ENCODE data around the gene GPR15LG. TPM values are rescaled to one million over a fixed set of nuclear protein-coding genes. Genes with fewer than 3 reads are reported as not detected.
"Not testable (repeated sequence)": the region's sequence is repeated elsewhere in the genome, so short reads cannot be mapped to it uniquely, and the experiment has no call there.

The GPR15LG gene
- total RNA-seq, 1 experiment from 2014 or later: not detected

DNA sequence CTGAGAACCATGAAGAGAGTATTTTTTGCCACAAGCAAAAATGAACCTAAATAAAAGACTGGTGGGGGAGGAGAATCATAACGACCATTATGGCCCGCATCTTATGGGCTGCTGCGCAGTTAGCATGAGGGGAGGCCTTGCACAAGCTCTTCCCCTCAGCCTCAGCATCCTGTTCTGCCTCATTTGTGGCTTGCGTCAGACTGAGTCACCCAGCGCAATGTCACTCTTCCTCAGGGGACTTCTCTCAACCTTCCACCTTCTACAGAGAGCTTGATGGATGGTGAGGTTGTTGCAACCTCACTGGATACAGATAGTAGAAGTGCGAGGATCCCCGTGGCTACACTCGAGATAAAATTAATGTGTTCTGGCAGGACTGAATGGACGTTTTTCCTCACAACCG, 16.8 kb upstream of the GPR15LG start:
- no peak overlapping the region for H3K4me3 ChIP-seq (ENCODE audit: insufficient read depth, low read depth, low read length)
- no peak for DNase-seq
- H3K27me3 ChIP-seq (ENCODE audit: control insufficient read depth, insufficient read depth, low read length): no peaks in the 10 kb centered on the region

DNA sequence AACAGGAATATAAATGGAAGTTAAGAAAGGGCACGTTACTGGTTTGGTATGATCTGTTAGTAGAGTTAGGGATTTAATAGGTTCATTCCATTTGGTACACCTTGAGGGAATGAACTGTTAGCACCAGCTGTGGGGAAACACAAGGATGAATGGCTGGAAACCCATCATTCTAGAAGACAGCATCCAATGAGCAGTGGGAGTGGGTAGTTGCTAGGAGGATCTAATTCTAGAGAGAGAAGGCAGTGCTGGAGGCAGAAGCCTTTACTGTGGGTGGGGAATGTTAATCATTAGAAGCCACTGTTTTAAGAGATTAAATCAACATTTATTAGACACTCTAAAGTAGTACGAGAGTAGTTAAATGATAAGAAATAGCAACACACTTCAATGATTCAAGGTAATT, 15.5 kb upstream of the GPR15LG start:
- H3K36me3 ChIP-seq (replicated peaks; ENCODE audit: control insufficient read depth, insufficient read depth, low read length): no peaks in the 10 kb centered on the region; the same call in none of the 2 replicates
- H3K27me3 ChIP-seq (ENCODE audit: control insufficient read depth, insufficient read depth, low read length): no peaks in the 10 kb centered on the region
- no peak overlapping the region for H3K4me3 ChIP-seq (ENCODE audit: insufficient read depth, low read depth, low read length)
- no peak for DNase-seq

More for the DNA sequence above, 16.8 kb upstream of the GPR15LG start:
- H3K36me3 ChIP-seq (replicated peaks; ENCODE audit: control insufficient read depth, insufficient read depth, low read length): peaks cover 2% of the 10 kb centered on the region

DNA sequence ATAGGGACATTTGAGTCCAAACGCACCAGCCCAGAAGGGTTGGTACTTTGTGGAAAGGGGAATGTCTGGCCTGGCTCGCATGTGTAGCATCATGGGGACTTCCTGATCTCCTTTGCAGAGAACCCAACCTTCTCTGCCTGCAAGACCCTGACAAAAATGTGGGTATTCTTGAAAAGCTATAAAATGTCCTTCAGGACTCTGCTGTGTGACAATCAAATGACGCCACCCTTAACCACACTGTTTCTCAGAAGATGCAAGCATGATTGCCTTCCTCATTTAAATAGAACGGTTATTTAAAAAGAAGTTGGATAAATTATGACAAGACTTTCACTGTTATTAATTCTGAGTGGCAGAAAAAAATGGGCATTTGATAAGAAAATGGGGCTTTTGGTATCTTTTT, 15.1 kb upstream of the GPR15LG start:
- DNase-seq: no peak
- Histone ChIP-seq H3K27me3 (ENCODE audit: control insufficient read depth, insufficient read depth, low read length) (no peaks in the 10 kb centered on the region), H3K36me3 (replicated peaks; ENCODE audit: control insufficient read depth, insufficient read depth, low read length) (no peaks in the 10 kb centered on the region; the same call in none of the 2 replicates), H3K4me3 (ENCODE audit: insufficient read depth, low read depth, low read length) (no peak overlapping the region)

DNA sequence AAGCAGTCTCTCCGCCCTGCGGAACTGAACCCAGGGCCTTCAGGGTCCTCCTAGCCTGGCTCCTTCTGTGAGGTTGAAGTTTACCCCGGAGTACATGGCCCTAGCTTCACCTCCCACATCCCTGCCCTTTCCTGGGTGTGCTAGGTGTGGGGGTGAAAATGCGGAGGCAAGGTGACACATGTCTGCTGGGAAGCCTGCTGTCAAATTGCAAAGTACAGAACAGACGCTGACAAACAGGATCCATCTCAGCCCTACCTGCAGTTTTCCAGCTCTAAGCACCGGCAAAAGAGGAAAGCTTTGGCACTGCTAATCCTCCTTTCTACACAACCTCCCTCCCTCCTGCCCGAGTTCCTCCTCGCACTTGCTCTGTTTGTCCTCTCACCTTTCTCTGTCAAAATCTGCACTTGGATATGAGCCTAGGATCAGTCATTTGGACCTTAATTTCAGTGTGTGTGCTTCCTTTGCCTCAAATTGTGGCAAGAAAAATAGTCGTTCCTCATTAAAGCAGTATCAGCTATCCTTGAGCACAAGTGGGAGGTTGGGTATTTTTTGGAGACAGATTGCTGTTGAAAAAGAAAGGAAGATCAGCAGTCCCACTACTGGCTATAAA, 14.4 kb upstream of the GPR15LG start:
- Histone ChIP-seq H3K27me3 (ENCODE audit: control insufficient read depth, insufficient read depth, low read length) (no peaks in the 10 kb centered on the region), H3K36me3 (replicated peaks; ENCODE audit: control insufficient read depth, insufficient read depth, low read length) (no peaks in the 10 kb centered on the region; the same call in 1 of the 2 replicates), H3K4me3 (ENCODE audit: insufficient read depth, low read depth, low read length) (no peak overlapping the region)
- DNase-seq: no peak

DNA sequence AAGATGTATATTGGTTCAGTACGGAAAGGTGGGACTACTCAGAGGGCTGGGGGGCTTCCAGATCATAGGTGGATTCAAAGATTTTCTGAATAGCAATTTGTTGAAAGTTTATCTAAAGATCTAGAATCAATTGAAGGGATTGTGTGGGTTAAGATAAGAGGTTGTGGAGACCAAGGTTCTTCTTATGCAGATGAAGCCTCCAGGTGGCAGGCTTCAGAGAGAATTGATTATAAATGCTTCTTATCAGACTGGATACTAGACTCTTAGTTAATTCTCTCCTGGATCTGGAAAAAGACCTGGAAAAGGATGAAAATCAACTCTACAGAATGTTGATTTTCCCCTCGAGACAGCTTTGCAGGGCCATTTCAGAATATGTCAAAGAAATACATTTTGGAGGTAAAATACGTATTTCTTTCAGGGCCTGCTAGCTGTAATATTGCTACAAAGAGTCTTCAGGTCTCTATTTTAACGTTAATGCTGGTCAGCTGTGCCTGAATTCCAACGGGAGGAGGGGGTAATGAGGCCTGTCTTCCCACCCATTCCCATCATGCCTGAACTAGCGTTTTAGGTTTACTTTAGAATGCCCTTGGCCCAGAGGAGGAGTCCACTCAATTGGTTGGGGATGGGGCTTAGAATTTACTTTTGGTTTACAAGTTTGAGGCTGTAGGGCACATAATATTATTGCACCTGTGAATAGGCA, 12.8 kb upstream of the GPR15LG start:
- no peak for DNase-seq
- Histone ChIP-seq H3K27me3 (ENCODE audit: control insufficient read depth, insufficient read depth, low read length) (no peaks in the 10 kb centered on the region), H3K36me3 (replicated peaks; ENCODE audit: control insufficient read depth, insufficient read depth, low read length) (no peaks in the 10 kb centered on the region), H3K4me3 (ENCODE audit: insufficient read depth, low read depth, low read length) (no peak overlapping the region)

DNA sequence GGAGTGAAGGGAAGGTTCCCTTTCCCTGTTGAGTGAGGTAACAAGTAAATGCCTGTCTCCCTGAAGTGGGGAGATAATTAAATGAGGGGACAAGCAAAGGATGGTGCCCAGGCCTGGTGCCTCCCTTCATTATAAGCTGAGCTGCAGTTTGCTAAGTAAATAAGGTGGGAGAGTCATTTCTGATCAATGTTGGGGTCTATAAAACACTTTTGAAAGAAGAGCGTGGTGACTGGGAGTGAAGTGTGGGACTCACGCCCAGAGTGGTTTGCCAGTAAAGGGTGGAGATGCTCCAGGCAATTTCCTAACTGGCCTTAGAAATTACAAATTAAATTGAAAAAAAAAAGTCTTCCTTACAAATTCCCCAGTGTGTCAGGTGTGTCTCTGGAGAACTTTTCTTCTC, 9.6 kb upstream of the GPR15LG start:
- no peak for DNase-seq
- no peaks in the 10 kb centered on the region; the same call in 1 of the 2 replicates for H3K36me3 ChIP-seq (replicated peaks; ENCODE audit: control insufficient read depth, insufficient read depth, low read length)
- H3K4me3 ChIP-seq (ENCODE audit: insufficient read depth, low read depth, low read length): no peak overlapping the region
- H3K27me3 ChIP-seq (ENCODE audit: control insufficient read depth, insufficient read depth, low read length): no peaks in the 10 kb centered on the region

DNA sequence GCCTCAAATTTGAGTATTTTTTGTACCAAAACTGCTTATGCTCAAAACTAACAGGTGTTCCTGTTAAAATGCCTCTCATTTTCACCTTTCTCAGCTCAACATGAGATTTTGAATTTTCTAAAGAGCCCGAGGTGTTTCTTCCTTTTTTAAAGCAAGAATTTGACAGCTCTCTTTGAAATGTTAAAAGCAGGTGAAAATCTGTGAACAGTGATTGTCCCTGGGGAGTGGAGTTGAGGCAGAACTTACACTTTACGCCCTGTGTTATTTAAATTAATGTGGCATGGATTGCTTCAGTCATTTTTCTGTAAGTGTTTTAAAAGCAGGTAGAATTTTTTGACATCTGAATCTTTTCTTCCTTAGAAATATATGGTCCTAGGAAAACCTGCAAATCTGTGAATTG, 9.2 kb upstream of the GPR15LG start:
- Histone ChIP-seq H3K36me3 (replicated peaks; ENCODE audit: control insufficient read depth, insufficient read depth, low read length) (no peaks in the 10 kb centered on the region; the same call in 1 of the 2 replicates), H3K27me3 (ENCODE audit: control insufficient read depth, insufficient read depth, low read length) (no peaks in the 10 kb centered on the region), H3K4me3 (ENCODE audit: insufficient read depth, low read depth, low read length) (no peak overlapping the region)
- DNase-seq: no peak

DNA sequence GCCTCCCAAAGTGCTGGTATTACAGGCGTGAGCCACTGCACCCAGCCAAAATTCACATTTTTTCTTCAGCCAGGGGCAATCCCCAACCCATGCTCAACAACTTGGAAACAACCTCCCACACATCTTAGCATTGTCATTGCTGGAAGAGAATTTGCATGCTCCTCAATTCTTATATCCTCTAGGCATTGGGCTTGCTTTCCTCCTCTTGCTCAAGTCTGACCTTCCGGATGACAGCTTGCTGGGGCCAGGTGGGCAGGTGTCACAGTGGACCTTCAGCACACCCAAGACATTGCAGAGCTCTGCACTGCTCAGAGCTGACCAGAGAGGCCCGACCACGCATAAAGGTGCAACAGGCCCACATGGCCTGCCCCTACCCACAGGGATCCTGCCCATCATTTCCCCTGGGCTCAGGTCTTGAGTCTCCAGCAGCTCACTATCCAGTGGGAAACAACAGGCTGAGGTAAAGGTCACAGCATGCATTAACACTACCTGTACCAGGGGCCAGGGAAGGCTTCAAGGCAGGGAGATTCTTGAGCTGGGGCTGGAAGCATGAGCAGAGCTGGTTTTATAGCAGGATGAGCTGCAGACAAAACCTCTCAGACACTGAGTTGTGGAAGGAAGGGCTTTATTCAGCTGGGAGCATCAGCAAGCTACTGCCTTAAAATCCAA, 6.8 kb upstream of the GPR15LG start:
- H3K4me3 ChIP-seq (ENCODE audit: insufficient read depth, low read depth, low read length): no peak overlapping the region
- no peak for DNase-seq
- no peaks in the 10 kb centered on the region for H3K27me3 ChIP-seq (ENCODE audit: control insufficient read depth, insufficient read depth, low read length)
- H3K36me3 ChIP-seq (replicated peaks; ENCODE audit: control insufficient read depth, insufficient read depth, low read length): no peaks in the 10 kb centered on the region; the same call in 1 of the 2 replicates

DNA sequence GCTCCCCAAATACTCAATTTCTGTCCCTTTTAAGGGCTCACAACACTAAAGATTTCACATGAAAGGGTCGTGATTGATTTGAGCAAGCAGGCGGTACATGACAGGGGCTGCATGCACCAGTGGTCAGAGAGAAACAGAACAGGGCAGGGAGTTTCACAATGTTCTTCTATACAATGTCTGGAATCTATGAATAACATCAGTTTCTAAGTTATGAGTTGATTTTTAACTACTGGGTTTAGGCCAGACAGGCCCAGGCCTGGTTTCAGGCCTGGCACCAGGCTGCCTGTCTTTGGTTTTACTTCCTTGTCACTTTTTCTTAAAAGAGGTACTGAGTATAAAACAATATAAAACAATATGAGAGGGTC, 6.3 kb upstream of the GPR15LG start:
- not testable (repeated sequence) for H3K27me3 ChIP-seq (ENCODE audit: control insufficient read depth, insufficient read depth, low read length); DNase-seq; H3K36me3 ChIP-seq (replicated peaks; ENCODE audit: control insufficient read depth, insufficient read depth, low read length); H3K4me3 ChIP-seq (ENCODE audit: insufficient read depth, low read depth, low read length)

DNA sequence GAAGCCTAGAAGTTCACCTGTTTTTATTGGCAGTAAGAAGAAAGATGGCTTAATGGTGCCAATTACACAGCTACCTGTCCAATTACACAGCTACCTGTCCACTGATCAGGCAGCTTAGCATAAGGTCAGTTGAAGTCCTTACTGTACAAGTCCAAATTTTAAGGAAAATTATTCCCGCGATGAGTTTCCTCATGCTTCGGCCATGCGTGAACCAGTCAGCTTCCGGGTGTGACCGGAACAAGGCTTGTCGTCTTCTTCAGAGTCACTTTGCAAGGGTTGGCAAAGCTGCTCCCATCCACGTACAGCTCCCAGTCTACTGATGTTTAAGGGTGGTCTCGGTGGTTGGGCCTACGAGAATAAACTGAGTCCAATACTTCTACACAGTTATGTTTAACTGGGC, 5.2 kb upstream of the GPR15LG start:
- not testable (repeated sequence) for H3K27me3 ChIP-seq (ENCODE audit: control insufficient read depth, insufficient read depth, low read length); H3K4me3 ChIP-seq (ENCODE audit: insufficient read depth, low read depth, low read length)

DNA sequence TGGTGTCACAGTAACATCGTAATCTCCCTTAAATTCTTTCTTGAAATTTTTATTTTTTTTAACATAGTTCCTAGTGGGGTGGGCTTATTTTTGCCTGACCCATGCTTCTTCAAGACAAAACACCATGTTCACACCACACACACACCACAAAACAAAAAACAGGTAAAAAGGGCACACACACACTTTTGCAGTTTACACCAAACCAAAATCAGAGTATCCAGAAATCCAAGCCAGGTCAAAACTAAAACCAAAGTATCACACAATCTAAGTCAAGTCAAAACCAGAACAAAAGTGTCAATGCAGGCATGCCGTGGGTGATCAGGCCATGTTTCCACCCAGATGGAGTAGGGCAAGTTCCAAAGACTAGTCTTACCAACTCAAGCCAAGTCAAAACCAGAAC, 2.4 kb upstream of the GPR15LG start:
- not testable (repeated sequence) for H3K4me3 ChIP-seq (ENCODE audit: insufficient read depth, low read depth, low read length); H3K27me3 ChIP-seq (ENCODE audit: control insufficient read depth, insufficient read depth, low read length); H3K36me3 ChIP-seq (replicated peaks; ENCODE audit: control insufficient read depth, insufficient read depth, low read length); DNase-seq

More for the DNA sequence above, 5.2 kb upstream of the GPR15LG start:
- DNase-seq; H3K36me3 ChIP-seq (replicated peaks; ENCODE audit: control insufficient read depth, insufficient read depth, low read length): not testable (repeated sequence)

DNA sequence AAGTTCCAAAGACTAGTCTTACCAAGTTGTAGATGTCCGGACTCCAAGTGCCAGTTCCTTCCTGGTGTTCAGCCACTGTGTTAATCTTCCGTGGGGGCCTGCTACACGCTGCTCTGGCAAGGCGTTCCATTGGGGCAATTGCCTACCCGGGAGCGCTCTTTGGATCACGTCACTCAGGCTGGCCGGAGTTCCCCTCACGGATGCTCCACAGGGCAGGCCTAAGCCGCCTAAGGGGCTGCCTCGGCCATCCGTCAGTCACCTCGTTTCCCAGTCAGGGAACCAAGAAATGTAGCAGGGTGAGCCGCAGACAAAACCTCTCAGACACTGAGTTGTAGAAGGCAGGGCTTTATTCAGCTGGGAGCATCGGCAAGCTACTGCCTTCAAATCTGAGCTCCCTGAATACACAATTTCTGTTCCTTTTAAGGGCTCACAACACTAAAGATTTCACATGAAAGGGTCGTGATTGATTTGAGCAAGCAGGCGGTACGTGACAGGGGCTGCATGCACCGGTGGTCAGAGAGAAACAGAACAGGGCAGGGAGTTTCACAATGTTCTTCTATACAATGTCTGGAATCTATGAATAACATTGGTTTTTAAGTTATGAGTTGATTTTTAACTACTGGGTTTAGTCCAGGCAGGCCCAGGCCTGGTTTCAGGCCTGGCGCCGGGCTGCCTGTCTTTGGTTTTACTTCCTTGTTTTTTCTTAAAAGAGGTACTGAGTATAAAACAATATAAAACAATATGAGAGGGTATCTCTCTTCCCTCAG, 1.7 kb upstream of the GPR15LG start:
- H3K36me3 ChIP-seq (replicated peaks; ENCODE audit: control insufficient read depth, insufficient read depth, low read length); DNase-seq; H3K4me3 ChIP-seq (ENCODE audit: insufficient read depth, low read depth, low read length); H3K27me3 ChIP-seq (ENCODE audit: control insufficient read depth, insufficient read depth, low read length): not testable (repeated sequence)

DNA sequence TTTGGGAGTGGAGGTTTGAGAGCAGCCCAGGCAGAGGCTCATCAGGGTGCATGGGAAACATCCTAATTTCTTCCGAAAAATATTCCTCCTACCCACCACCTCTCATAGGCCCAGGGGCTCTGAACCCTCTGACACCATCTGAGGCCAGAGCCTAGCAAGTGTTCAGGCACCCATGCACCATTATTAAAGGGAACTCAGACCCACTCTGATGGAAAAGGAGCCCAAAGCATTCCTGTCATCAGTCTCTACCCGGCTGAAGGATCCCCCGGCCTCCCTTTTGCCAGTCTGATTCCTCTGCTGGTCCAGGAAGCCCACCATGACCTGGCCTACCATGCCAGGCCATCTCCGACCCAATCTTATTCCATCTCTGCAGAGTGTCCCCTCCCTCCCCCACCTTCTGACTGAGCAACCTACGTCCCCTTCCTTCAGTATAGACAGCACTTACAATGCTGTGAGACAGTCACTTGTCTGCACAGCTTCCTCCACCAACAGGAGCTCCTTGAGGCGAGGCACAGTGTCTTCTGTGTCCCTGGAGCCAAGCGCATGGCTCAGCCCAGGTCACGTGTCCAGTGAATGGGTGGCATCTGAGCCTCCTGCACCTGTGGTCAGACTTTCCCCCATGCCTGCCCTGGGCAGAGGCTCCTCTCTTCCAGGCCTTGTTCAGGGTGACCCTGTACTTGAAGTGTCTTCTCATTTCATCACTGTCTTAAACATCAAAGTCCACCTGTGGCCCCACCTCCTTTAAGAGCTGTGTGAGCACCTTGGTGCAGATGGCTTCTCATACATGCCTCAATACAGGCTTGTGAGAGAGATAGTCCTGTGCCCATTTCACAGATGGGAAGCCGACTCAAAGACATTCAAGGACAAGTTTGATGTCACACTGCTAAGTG, 889 bp upstream of the GPR15LG start:
- Histone ChIP-seq H3K4me3 (ENCODE audit: insufficient read depth, low read depth, low read length) (no peak overlapping the region), H3K36me3 (replicated peaks; ENCODE audit: control insufficient read depth, insufficient read depth, low read length) (no peaks in the 10 kb centered on the region), H3K27me3 (ENCODE audit: control insufficient read depth, insufficient read depth, low read length) (no peaks in the 10 kb centered on the region)
- DNase-seq: no peak

DNA sequence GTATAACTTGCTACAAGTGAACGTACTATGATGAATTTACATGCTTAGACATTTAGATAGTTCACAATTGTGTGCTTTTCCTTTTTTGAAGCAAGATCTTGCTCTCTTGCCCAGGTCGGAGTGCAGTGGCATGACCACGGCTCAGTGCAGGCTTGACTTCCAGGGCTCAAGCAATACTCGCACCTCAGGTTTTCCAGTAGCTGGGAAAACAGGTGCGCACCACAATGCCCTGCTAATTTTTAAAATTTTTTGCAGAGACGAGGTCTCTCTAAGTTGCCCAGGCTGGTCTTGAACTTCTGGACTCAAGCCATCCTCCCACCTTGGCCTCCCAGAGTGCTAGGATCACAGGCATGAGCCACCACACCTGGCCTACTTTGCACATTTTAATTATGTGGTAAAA, 1.8 kb downstream of the GPR15LG start:
- Histone ChIP-seq H3K4me3 (ENCODE audit: insufficient read depth, low read depth, low read length) (no peak overlapping the region), H3K36me3 (replicated peaks; ENCODE audit: control insufficient read depth, insufficient read depth, low read length) (no peaks in the 10 kb centered on the region), H3K27me3 (ENCODE audit: control insufficient read depth, insufficient read depth, low read length) (no peaks in the 10 kb centered on the region)
- DNase-seq: no peak

Data from H7 (cell line).